K562 (cell line): ENCODE results near the gene BMP3. TPM values are rescaled to one million over a fixed set of nuclear protein-coding genes. Genes with fewer than 3 reads are reported as not detected.

Source experiments
- ATAC-seq: fragments of 200-7000 bp; cut with Tn5 transposase; 3 replicates; pipeline ENCODE4 v1.9.1; 2020; ENCODE audit warnings: moderate library complexity
- BruUV-seq: library from RNA; stranded (reverse); fragments of 400-500 nt; replicated peaks from 2 replicates; lab custom pipeline; 2021; lab: Mats Ljungman, UMichigan
- CTCF ChIA-PET: fragments of 300-600 bp; formaldehyde crosslinking; extraction: SDS; loops from one replicate; lab custom pipeline; 2021; ENCODE audit warnings: low intra/inter-chr PET ratio; lab: Yijun Ruan, JAX
- POLR2A ChIA-PET: fragments of 300-600, 350-650 bp; sonication (Branson Sonifier 250); formaldehyde crosslinking; extraction: SDS; loops from one replicate; lab custom pipeline; 2021; ENCODE audit warnings: antibody characterized with exemption, inconsistent platforms; lab: Yijun Ruan, JAX
- DNase-seq, 4 experiments: peaks; one replicate each; pipeline versions ENCODE4 v3.0.0 to v3.0.0-alpha.2; 2011 to 2018; ENCODE audit warnings: low spot score in 3 of 4, mixed read lengths in 3 of 4; ENCODE audit errors: extremely low read depth in 1 of 4
- FAIRE-seq: peaks from 2 replicates; lab custom pipeline; 2011; peaks lifted over from hg19 to GRCh38; lab: Jason Lieb, UNC
- H2AFZ ChIP-seq: 2 replicates; pipeline ENCODE4 v1.6.0; 2011; ENCODE audit warnings: low read depth, low read length, control low read depth, inconsistent platforms
- H3K27ac ChIP-seq: fragments of 200-600 bp; 3 replicates; pipeline ENCODE4 v1.8.0; 2011; ENCODE audit warnings: low read depth, mild to moderate bottlenecking, control low read depth, inconsistent platforms, low read length, moderate library complexity, mixed read lengths; ENCODE audit errors: extremely low read depth
- H3K27me3 ChIP-seq, 2 experiments: fragments of 300-600 bp in 1 of 2; 2 replicates in 1 of 2; 3 replicates in 1 of 2; pipeline versions ENCODE4 v1.6.0 to v1.8.0; 2011; ENCODE audit warnings: inconsistent platforms in 2 of 2, low read length in 2 of 2, mild to moderate bottlenecking in 1 of 2, mixed read lengths in 1 of 2, moderate library complexity in 1 of 2; ENCODE audit not compliant: control insufficient read depth in 2 of 2, insufficient read depth in 2 of 2
- H3K36me3 ChIP-seq: fragments of 300-600 bp; 3 replicates; pipeline ENCODE4 v1.8.0; 2011; ENCODE audit warnings: mild to moderate bottlenecking, low read length, inconsistent platforms; ENCODE audit not compliant: control insufficient read depth, insufficient read depth
- H3K4me1 ChIP-seq, 2 experiments: fragments of 200-600 bp in 1 of 2; replicated peaks in 1 of 2; 2 replicates in 1 of 2; 3 replicates in 1 of 2; pipeline versions ENCODE4 v1.5.1 to v1.8.0; 2011; ENCODE audit warnings: inconsistent platforms in 2 of 2, low read length in 2 of 2, mild to moderate bottlenecking in 1 of 2, mixed read lengths in 1 of 2, moderate library complexity in 1 of 2; ENCODE audit not compliant: control insufficient read depth in 2 of 2, insufficient read depth in 2 of 2
- H3K4me2 ChIP-seq: 2 replicates; pipeline ENCODE4 v1.6.1; 2011; ENCODE audit warnings: low read length, control low read depth, inconsistent platforms, mixed read lengths; ENCODE audit not compliant: insufficient read depth
- H3K4me3 ChIP-seq: fragments of 200-600 bp; sonication (generic), shearing (Covaris generic); 2 replicates; pipeline ENCODE4 v1.5.1; 2016; ENCODE audit warnings: control low read depth, inconsistent platforms
- H3K79me2 ChIP-seq: fragments of 200-600 bp; 3 replicates; pipeline ENCODE4 v1.8.0; 2011; ENCODE audit warnings: low read length, inconsistent platforms; ENCODE audit not compliant: control insufficient read depth, insufficient read depth
- H3K9ac ChIP-seq, 2 experiments: 2 replicates each; pipeline versions ENCODE4 v1.6.0 to v1.6.1; 2011; ENCODE audit warnings: low read depth in 2 of 2, low read length in 2 of 2, control low read depth in 1 of 2, inconsistent platforms in 1 of 2, mild to moderate bottlenecking in 1 of 2, mixed read lengths in 1 of 2; ENCODE audit not compliant: insufficient read depth in 1 of 2
- H3K9me1 ChIP-seq: one replicate; pipeline ENCODE4 v1.6.0; 2011; ENCODE audit warnings: inconsistent platforms, mild to moderate bottlenecking, low read length, moderate library complexity; ENCODE audit not compliant: control insufficient read depth, insufficient read depth
- H3K9me3 ChIP-seq: replicated peaks from 2 replicates; pipeline ENCODE4 v1.5.1; 2011; ENCODE audit warnings: low read depth, low read length, inconsistent platforms; ENCODE audit not compliant: control insufficient read depth, insufficient read depth
- H4K20me1 ChIP-seq: replicated peaks from 2 replicates; pipeline ENCODE4 v1.6.1; 2011; ENCODE audit warnings: low read length, inconsistent platforms, mixed read lengths; ENCODE audit not compliant: control insufficient read depth, insufficient read depth
- CGGBP1 ChIP-seq: fragments of 250-450 bp; sonication (Bioruptor Pico); IDR thresholded peaks from 2 replicates; pipeline ENCODE4 v1.9.0; 2021; ENCODE audit warnings: mild to moderate bottlenecking
- GABPA ChIP-seq: fragments of 200-800 bp; sonication (Bioruptor generic); conservative IDR thresholded peaks from 2 replicates; pipeline ENCODE4 v1.6.1; 2016; ENCODE audit warnings: low read depth, missing genetic modification characterization, missing compliant biosample characterization
- REST ChIP-seq, 2 experiments: fragments of 450-650 bp; formaldehyde crosslinking in 1 of 2; IDR thresholded peaks; 2 replicates each; pipeline versions ENCODE4 v1.4.0 to v1.6.1; 2014 to 2020; ENCODE audit warnings: mild to moderate bottlenecking in 2 of 2, borderline replicate concordance in 1 of 2, low read depth in 1 of 2
- SMC3 ChIP-seq: conservative IDR thresholded peaks from 2 replicates; pipeline ENCODE4 v1.6.1; 2011; ENCODE audit warnings: low read depth, low read length, improper control_type of control experiment; ENCODE audit not compliant: insufficient read depth
- ZFX ChIP-seq: sonication (generic); formaldehyde crosslinking; IDR thresholded peaks from 2 replicates; pipeline ENCODE4 v1.8.0; 2022; ENCODE audit warnings: mild to moderate bottlenecking, missing genetic modification reagents, moderate library complexity
- ZNF589 ChIP-seq: fragments of 200-800 bp; sonication (Bioruptor generic); IDR thresholded peaks from 2 replicates; pipeline ENCODE4 v1.6.1; 2016; ENCODE audit warnings: low read depth, missing genetic modification characterization, missing compliant biosample characterization
- WGBS: fragments of 100-300 bp; shearing (Covaris generic); methylation state at CpG from one replicate; pipeline ENCODE4 v1.1.6; 2016; ENCODE audit warnings: low coverage, mixed read lengths; ENCODE audit not compliant: insufficient coverage; ENCODE audit errors: missing lambda C conversion rate; 5-methylcytosine and 5-hydroxymethylcytosine counted together
- in situ Hi-C: fragments of 300-500 bp; cut with MboI; formaldehyde crosslinking; loops from 4 replicates; pipeline ENCODE4 v1.15.0; 2018; ENCODE audit warnings: inconsistent platforms, mixed read lengths
- intact Hi-C: fragments of 100-400 bp; cut with micrococcal nuclease; formaldehyde crosslinking; loops from 2 replicates; pipeline ENCODE4 v1.14.2; 2022
- polyA plus RNA-seq, 8 experiments: library from polyadenylated mRNA; depleted of rRNA in 4 of 8; stranded (reverse) in 5 of 8; unstranded in 3 of 8; fragments of >200 nt; fragmentation: Nextera tagmentation in 2 of 8; fragmentation: Illumina TruSeq in 1 of 8; extraction: Ambion mirVana in 2 of 8; extraction: Trizol in 1 of 8; gene quantifications; 2 replicates each; pipeline versions ENCODE4 v1.2.1 to v1.2.3, GENCODE V29; 2011 to 2014; ENCODE audit warnings: inconsistent platforms in 1 of 8, missing spikeins in 1 of 8
- total RNA-seq, 7 experiments: library from RNA; depleted of rRNA in 6 of 7; stranded (reverse); fragments of >200 nt in 6 of 7; fragmentation: Illumina TruSeq in 2 of 7; extraction: Trizol in 2 of 7; gene quantifications; 2 replicates each; pipeline versions ENCODE4 v1.2.1 to v1.2.3, GENCODE V29; 2011 to 2021; ENCODE audit warnings: low replicate concordance in 1 of 7

The BMP3 gene
- total and polyA plus RNA-seq, 9 of the 15 experiments (the other 6 are each of a cell fraction or from before 2014, with no cell fraction given): 0.01 TPM; not detected in 8

- DNase-seq: no peak
- H3K27me3 ChIP-seq: no peaks in the 10 kb centered on the region
- ATAC-seq: no peak
- no peak overlapping the region for H3K4me3 ChIP-seq
- no peaks in the 10 kb centered on the region for H4K20me1 ChIP-seq
- no TSS peak for BruUV-seq
- POLR2A ChIA-PET: no interaction called here
- no peak overlapping the region for H3K4me2 ChIP-seq
- no peak for FAIRE-seq
- H3K36me3 ChIP-seq: no peaks in the 10 kb centered on the region
- H3K4me1 ChIP-seq: no peaks in the 10 kb centered on the region
- TF ChIP-seq GABPA (tag) (no peak), CGGBP1 (CRISPR knock-in tag) (no peak), ZFX (CRISPR knock-in tag) (no peak), ZNF589 (CRISPR knock-in tag) (no peak)
- H3K79me2 ChIP-seq: no peaks in the 10 kb centered on the region
- CTCF ChIA-PET: interaction anchor here (0.6 kb wide), 1 partner anchor 50 kb away, joined by 3 read pairs; no protein-coding TSS in a partner anchor
- no peak overlapping the region for H2AFZ ChIP-seq
- intact Hi-C loops (no loop called here), in situ Hi-C loops (no loop called here)
- no peak overlapping the region for H3K27ac ChIP-seq
- no peaks in the 10 kb centered on the region for H3K9me3 ChIP-seq
- no peak overlapping the region for H3K9ac ChIP-seq
- no peaks in the 10 kb centered on the region for H3K9me1 ChIP-seq
These were observed 44.5 kb upstream of the BMP3 start for GRCh38 chr4:80986011-80986410.

- CTCF ChIA-PET: interaction anchor here (0.6 to 1.6 kb wide), 5 partner anchors 49 to 629 kb away, joined by 3 to 11 read pairs (median 4); no protein-coding TSS in a partner anchor
- peak; percentile 20 to 57 (median 24) for DNase-seq
- no peaks in the 10 kb centered on the region for H3K36me3 ChIP-seq
- WGBS: 4% methylated on average over 2 of the region's 2 CpGs
- H3K27ac ChIP-seq: no peak overlapping the region
- no peaks in the 10 kb centered on the region for H3K9me3 ChIP-seq
- no peaks in the 10 kb centered on the region for H4K20me1 ChIP-seq
- H3K4me2 ChIP-seq: no peak overlapping the region
- in situ Hi-C loops: no loop called here
- H3K79me2 ChIP-seq: no peaks in the 10 kb centered on the region
- H3K4me3 ChIP-seq: no peak overlapping the region
- FAIRE-seq: peak; percentile 96
- no peak overlapping the region for H3K9ac ChIP-seq
- no peaks in the 10 kb centered on the region for H3K9me1 ChIP-seq
- intact Hi-C loops: loop anchor here (1.0 kb wide), 1 partner anchor 628 kb away; no protein-coding TSS in a partner anchor
- no TSS peak for BruUV-seq
- ATAC-seq: peak; percentile 76; the same call in 2 of the 3 replicates
- no peaks in the 10 kb centered on the region for H3K4me1 ChIP-seq
- no peaks in the 10 kb centered on the region for H3K27me3 ChIP-seq
- H2AFZ ChIP-seq: no peak overlapping the region
- POLR2A ChIA-PET: no interaction called here
- TF ChIP-seq REST (IDR thresholded peaks at IDR 0.05; ENCODE audit: borderline replicate concordance) (peak; percentile 43; the same call in 1 of the 2 replicates), REST (CRISPR knock-in tag; IDR thresholded peaks at IDR 0.05; ENCODE audit: low read depth) (no peak), SMC3 (peak; percentile 48; the same call in 1 of the 2 replicates)
These were observed 40.5 kb upstream of the BMP3 start for GRCh38 chr4:80989921-80990544.
